Measurements from ENCODE around the gene NAB2. TPM values are rescaled to one million over a fixed set of nuclear protein-coding genes. Genes with fewer than 3 reads are reported as not detected.

Gene NAB2
- total and polyA plus RNA-seq, 9 of the 15 experiments (the other 6 are each of a cell fraction or from before 2014, with no cell fraction given), result 0.45 to 40.9 (median 20.4) TPM

DNA sequence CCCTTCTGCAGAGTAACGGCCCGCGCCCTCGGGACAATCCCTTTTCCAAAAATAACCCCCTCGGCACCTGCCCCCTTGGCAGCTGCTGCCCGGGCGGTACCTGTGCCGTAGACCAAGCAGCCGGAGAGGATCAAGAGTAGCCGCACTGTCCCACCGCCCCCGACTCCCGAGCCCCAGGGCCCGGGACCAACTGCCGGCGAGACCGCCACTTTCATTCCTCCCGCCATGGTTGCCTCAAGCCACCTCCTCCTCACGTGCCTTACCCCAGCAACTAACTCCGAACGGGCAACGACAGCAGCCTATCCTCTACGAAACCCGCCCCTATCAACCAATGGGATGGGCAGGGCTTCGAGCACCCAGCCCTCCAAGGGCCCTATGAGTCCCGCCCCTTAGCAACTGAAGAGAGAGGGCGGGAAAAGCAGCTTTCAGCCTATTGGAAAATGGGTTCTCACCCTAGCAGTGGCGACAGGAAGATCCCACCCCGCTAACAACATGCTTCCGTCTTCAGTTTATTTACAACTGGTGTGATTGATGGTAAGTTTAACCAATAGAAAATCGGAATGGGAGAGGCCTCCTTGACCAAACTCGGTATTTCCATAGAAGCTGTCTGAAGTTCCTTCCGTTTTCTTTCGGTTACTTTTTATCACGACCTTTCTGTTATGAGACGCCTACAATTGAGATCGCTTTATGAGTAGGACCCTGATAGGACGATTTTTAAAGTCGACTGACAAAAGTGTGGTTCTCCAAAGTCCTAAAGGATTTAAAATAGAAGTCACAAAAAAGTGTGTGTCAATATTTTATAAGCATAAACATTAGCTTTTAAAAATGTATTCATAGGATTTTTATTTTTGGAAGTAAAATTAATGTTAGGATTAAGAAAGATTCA lies 10.2 kb upstream of the NAB2 start, which contains the start of gene NEMP1 (continued):
- TF ChIP-seq DPF2 (IDR thresholded peaks at IDR 0.05), result no peak
- TF ChIP-seq GTF2E2 (tag; IDR thresholded peaks at IDR 0.05), result peak; percentile 74; the same call in 1 of the 2 replicates
- TF ChIP-seq, protein P1, sequence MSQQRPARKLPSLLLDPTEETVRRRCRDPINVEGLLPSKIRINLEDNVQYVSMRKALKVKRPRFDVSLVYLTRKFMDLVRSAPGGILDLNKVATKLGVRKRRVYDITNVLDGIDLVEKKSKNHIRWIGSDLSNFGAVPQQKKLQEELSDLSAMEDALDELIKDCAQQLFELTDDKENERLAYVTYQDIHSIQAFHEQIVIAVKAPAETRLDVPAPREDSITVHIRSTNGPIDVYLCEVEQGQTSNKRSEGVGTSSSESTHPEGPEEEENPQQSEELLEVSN (IDR thresholded peaks at IDR 0.05; ENCODE audit: borderline replicate concordance in 1 of 2, extremely low read depth in 1 of 2, insufficient read depth in 1 of 2, insufficient read length in 1 of 2, low read depth in 1 of 2, low read length in 1 of 2, poor library complexity in 1 of 2, severe bottlenecking in 1 of 2), result peak; percentile 95
- TF ChIP-seq SRSF3 (IDR thresholded peaks at IDR 0.05; ENCODE audit: insufficient read depth, low read length), result 0 out of 2 replicates have a peak, but pooled peaks have one; percentile 11
- TF ChIP-seq, protein P2, sequence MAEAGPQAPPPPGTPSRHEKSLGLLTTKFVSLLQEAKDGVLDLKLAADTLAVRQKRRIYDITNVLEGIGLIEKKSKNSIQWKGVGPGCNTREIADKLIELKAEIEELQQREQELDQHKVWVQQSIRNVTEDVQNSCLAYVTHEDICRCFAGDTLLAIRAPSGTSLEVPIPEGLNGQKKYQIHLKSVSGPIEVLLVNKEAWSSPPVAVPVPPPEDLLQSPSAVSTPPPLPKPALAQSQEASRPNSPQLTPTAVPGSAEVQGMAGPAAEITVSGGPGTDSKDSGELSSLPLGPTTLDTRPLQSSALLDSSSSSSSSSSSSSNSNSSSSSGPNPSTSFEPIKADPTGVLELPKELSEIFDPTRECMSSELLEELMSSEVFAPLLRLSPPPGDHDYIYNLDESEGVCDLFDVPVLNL (CRISPR knock-in tag; IDR thresholded peaks at IDR 0.05; ENCODE audit: low read depth), result peak; percentile 95
- no peak for TF ChIP-seq SREBF2 (CRISPR knock-in tag; IDR thresholded peaks at IDR 0.05)
- peak; percentile 84 for TF ChIP-seq FOXM1 (IDR thresholded peaks at IDR 0.05; ENCODE audit: low read depth)
- no peak for TF ChIP-seq FOXM1 (CRISPR knock-in tag; IDR thresholded peaks at IDR 0.05; ENCODE audit: low read depth)
- TF ChIP-seq SP1 (CRISPR knock-in tag; IDR thresholded peaks at IDR 0.05), result peak; percentile 91
- TF ChIP-seq, protein P3, sequence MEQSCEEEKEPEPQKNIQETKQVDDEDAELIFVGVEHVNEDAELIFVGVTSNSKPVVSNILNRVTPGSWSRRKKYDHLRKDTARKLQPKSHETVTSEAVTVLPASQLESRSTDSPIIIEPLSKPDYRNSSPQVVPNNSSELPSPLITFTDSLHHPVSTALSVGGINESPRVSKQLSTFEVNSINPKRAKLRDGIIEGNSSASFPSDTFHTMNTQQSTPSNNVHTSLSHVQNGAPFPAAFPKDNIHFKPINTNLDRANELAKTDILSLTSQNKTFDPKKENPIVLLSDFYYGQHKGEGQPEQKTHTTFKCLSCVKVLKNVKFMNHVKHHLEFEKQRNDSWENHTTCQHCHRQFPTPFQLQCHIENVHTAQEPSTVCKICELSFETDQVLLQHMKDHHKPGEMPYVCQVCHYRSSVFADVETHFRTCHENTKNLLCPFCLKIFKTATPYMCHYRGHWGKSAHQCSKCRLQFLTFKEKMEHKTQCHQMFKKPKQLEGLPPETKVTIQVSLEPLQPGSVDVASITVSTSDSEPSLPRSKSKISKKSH (CRISPR knock-in tag; IDR thresholded peaks at IDR 0.05), result no peak
- peak; percentile 77; the same call in 1 of the 2 replicates for TF ChIP-seq ZFX (CRISPR knock-in tag; IDR thresholded peaks at IDR 0.05)
- TF ChIP-seq SMAD4 (CRISPR knock-in tag; conservative IDR thresholded peaks at IDR 0.05), result peak; percentile 58
- TF ChIP-seq POLR2H (tag; IDR thresholded peaks at IDR 0.05; ENCODE audit: low read depth), result peak; percentile 91
- 0 out of 2 replicates have a peak, but pooled peaks have one; percentile 5 for TF ChIP-seq SMC3 (conservative IDR thresholded peaks at IDR 0.05; ENCODE audit: insufficient read depth, low read depth, low read length)
- TF ChIP-seq HIVEP1 (CRISPR knock-in tag; IDR thresholded peaks at IDR 0.05), result no peak
- TF ChIP-seq HDAC6 (IDR thresholded peaks at IDR 0.05; ENCODE audit: low read depth, low read length), result no peak
- 0 out of 4 replicates have a peak, but pooled peaks of 1 of the 2 experiments have one; percentile 16 for TF ChIP-seq TRIM24 (IDR thresholded peaks at IDR 0.05)
- no peak for TF ChIP-seq ZNF696 (CRISPR knock-in tag; conservative IDR thresholded peaks at IDR 0.05)
- peak; percentile 15; the same call in 1 of the 2 replicates for TF ChIP-seq SOX6 (IDR thresholded peaks at IDR 0.05)
- TF ChIP-seq ZFPM2 (CRISPR knock-in tag; IDR thresholded peaks at IDR 0.05), result 0 out of 2 replicates have a peak, but pooled peaks have one; percentile 32
- TF ChIP-seq HMG20B (CRISPR knock-in tag; IDR thresholded peaks at IDR 0.05), result no peak
- TF ChIP-seq E2F3 (CRISPR knock-in tag; IDR thresholded peaks at IDR 0.05), result peak; percentile 79
- TF ChIP-seq, protein P4, sequence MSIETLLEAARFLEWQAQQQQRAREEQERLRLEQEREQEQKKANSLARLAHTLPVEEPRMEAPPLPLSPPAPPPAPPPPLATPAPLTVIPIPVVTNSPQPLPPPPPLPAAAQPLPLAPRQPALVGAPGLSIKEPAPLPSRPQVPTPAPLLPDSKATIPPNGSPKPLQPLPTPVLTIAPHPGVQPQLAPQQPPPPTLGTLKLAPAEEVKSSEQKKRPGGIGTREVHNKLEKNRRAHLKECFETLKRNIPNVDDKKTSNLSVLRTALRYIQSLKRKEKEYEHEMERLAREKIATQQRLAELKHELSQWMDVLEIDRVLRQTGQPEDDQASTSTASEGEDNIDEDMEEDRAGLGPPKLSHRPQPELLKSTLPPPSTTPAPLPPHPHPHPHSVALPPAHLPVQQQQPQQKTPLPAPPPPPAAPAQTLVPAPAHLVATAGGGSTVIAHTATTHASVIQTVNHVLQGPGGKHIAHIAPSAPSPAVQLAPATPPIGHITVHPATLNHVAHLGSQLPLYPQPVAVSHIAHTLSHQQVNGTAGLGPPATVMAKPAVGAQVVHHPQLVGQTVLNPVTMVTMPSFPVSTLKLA (conservative IDR thresholded peaks at IDR 0.05), result peak; percentile 99

Measured in K562 (cell line).